NCI-H1092 treated with DMSO at 0.1 percent for 48 hours (cell line): ENCODE measurements around the gene PTPRN2.

Source experiments
- DNase-seq: peaks from one replicate; lab custom pipeline; 2025; lab: John Stamatoyannopoulos, UW

PTPRN2 gene

GRCh38 chr7:157550300-157551275 is 1037.0 kb downstream of the PTPRN2 start:
- no peak for DNase-seq

GRCh38 chr7:157549612-157550299 is 1037.9 kb downstream of the PTPRN2 start:
- DNase-seq = no peak

DNA sequence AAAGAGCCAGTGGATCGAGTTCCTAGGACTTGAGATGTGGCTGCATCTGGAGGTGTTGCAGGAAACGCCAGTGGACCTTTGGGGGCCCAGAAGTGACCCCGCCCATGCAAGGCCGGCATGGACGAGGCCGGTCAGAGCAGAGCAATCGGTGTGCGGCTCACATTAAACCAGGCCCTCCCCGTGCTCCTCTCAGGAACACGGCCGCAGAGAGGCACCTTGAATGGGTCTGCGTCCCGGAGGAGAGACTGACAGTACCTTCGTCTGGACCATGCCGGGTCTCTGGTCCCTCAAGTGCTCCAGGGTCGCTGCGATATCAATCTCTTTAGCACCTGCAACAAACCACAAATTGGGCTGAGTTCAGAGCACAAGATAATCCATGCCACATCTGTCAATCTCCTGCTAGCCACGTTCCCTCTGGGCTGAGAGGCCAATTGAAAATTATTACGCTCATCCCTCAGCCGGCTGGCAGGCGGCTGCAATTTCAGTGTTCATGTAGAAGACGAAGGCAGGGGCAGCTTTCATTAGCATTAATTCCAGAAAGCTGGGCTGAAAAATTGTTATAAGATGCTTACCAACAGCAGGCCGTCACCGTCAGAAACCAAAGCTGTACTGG is 1038.8 kb downstream of the PTPRN2 start:
- no peak for DNase-seq

DNA sequence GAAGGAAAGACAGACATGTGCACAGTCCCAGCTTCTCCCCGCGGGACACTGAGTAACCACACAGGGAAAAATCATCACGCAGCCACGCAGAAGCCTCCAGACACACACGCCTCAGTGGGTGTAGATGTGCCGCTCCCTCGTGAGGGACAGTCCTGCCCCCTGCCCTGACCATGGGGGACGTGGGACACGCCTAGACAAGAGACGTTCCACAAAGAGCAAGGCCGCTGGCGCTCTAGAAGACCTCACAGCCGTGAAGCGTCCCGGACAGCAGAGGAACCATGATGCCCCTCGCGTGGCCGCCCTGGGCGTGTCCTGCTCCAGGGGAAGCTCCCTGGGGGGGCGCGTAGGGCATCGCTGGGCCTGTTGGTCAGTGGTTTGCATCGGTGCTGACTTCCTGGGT is 1040.0 kb downstream of the PTPRN2 start:
- DNase-seq = no peak

- DNase-seq = no peak
Observed at GRCh38 chr7:157547102-157547501, 1040.5 kb downstream of the PTPRN2 start.

DNA sequence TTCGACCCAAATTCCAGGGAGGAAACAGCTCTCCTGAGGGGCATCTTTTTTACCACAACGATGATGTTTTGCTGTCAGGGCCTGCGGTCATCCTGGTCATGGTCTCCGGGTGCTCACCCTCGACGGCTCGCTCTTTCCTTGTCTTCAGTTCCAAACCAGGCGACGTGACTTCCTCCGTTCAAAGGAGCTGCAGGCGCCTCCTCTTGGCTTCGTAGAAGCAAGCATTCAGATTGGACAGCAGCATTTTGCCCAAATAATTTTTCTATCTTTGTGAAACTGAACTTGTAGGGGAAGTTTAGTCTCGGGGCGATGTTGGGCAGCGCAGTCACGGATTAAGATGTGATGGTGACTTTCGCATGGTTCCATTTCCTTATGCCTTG is 1042.0 kb downstream of the PTPRN2 start:
- DNase-seq = no peak

GRCh38 chr7:157544980-157545680 is 1042.5 kb downstream of the PTPRN2 start:
- no peak for DNase-seq

DNA sequence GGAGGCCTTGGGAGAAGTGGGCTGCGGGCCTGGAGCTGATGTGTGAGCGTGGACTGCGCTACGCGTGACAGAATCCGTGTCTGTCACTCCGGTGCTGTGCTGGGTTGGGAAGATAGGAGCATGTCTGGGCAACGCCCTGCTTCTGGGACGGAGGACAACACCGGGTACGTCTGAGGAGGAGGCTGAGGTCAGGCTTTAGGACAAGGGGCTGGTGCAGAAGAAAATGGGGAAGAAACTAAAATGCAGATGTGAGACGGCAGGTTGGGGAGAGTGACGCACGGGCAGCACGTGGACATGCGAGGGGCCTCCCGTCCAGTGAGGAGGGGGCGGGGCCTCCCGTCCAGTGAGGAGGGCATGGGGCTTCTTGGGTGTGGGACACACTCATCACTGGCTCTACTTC is 1043.4 kb downstream of the PTPRN2 start:
- DNase-seq = no peak

- no peak for DNase-seq
Observed at GRCh38 chr7:157543791-157544190, 1043.8 kb downstream of the PTPRN2 start.

- no peak for DNase-seq
Observed at GRCh38 chr7:157543276-157543675, 1044.3 kb downstream of the PTPRN2 start.

DNA sequence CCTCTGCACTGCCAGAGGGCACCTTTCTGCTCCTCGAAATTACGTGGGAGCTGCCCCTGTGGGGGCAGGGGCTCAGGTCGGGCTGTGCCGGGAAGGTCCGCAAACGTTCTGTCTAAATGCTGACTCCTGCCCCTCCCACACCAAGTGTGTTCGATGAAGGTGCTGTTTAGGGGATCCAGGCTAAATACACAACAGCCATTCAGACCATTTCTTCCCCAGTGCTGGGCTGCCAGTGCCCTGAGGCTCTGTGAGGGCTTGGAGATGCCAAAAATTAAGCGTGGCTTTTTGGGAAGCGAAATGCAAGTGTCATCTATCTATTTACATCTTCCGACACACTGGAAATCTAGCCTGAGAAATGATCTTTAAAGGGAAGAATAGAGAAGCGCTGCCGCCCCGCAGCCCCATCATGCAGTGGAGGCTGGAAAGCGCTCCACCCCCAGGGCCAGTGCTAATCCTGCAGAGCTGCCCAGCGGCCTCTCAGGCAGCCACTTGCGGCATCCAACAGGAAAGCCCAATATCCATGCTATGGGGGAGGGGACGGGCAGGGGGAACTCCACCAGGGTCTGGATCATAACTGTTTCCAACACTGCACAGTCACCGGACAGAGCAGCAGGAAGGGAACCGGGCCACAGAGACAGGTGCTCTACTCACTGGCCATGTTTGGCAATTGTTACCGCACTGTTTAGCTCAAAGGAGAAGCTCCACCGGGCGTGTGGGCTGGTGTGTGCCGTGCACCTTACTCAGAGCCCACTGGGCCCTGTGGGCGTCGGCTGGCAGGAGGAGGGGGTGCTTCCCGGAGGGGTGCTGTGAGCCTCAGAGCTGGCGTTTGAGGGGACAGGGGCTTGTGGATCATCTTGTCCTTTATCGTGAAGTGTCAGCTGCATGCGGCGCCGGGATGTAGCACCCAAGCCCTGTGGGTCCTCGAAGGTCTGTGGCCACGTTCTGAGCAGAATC is 1045.3 kb downstream of the PTPRN2 start:
- no peak for DNase-seq

- DNase-seq = no peak
Observed at GRCh38 chr7:157541295-157542067, 1046.1 kb downstream of the PTPRN2 start.

GRCh38 chr7:157540606-157541294 is 1046.9 kb downstream of the PTPRN2 start:
- DNase-seq = no peak

DNA sequence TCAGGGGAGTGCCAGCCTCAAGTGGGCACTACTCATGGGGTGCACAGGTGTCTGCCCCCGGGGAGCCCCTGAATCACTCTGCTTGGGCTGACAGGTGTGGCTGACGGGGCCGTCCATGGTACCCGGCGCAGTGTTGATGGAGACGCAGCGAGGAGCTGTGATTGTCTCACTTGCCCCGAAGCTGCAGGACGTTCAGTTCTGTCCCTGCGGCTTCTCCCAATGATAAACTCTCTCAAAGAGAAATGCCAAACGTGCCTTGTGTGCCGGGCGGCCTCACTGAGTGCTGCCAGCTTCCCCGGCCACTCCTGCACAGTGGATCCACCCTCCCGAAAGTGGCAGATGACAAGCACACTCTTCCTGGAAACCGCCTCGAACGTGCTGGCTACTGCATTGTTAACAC is 1047.6 kb downstream of the PTPRN2 start:
- DNase-seq = no peak

DNA sequence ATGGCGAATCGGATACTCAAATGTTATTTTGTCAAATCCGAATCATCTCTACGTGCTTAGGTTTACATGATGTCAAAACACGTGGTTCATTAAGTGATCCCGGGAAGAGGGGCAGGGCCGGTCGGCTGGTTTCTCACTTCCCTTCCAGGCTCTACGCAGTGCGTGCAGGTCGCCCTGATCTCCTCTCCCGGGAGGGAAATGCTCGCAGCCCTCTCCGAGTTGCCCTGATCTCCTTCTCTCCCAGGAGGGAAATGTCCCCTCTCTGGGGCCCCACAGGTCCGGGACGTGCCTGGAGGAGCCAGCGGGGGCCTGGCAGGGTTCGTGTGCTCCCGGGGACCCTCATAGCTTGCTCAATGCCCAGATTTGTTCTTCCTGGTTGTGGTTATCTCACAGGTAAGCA is 1048.1 kb downstream of the PTPRN2 start:
- no peak for DNase-seq

GRCh38 chr7:157538735-157539134 is 1048.9 kb downstream of the PTPRN2 start:
- DNase-seq = no peak

GRCh38 chr7:157538321-157538720 is 1049.3 kb downstream of the PTPRN2 start:
- DNase-seq = no peak

GRCh38 chr7:157537056-157537455 is 1050.6 kb downstream of the PTPRN2 start:
- DNase-seq = no peak

- no peak for DNase-seq
Observed at GRCh38 chr7:157532068-157532467, 1055.6 kb downstream of the PTPRN2 start.
